BJ (cell line): ENCODE measurements around the gene C19orf47. TPM values are rescaled to one million over a fixed set of nuclear protein-coding genes. Genes with fewer than 3 reads are reported as not detected.
A peak's percentile ranks its signal among the peaks of the same experiment; 100 is the strongest.

Experiments used
- CTCF ChIA-PET: fragments of 350-600 bp; formaldehyde crosslinking; extraction: SDS; loops from one replicate; lab custom pipeline; 2021; ENCODE audit warnings: antibody characterized with exemption, inconsistent platforms; lab: Yijun Ruan, JAX
- POLR2A ChIA-PET: fragments of 300-600 bp; sonication (Branson Sonifier 250); formaldehyde crosslinking; extraction: SDS; loops from one replicate; lab custom pipeline; 2021; ENCODE audit warnings: antibody characterized with exemption; lab: Charles Lee
- DNase-seq: peaks from one replicate; pipeline ENCODE4 v3.0.0-alpha.2; 2011; ENCODE audit warnings: low read depth
- H3K27me3 ChIP-seq: 2 replicates; pipeline ENCODE4 v1.6.0; 2011; ENCODE audit warnings: low read length; ENCODE audit not compliant: control insufficient read depth, insufficient read depth
- H3K36me3 ChIP-seq: 2 replicates; pipeline ENCODE4 v1.5.1; 2011; ENCODE audit warnings: low read length; ENCODE audit not compliant: control insufficient read depth, insufficient read depth
- H3K4me3 ChIP-seq: 2 replicates; pipeline ENCODE4 v1.5.1; 2011; ENCODE audit warnings: low read depth, mild to moderate bottlenecking, control low read depth, low read length
- CTCF ChIP-seq: IDR thresholded peaks from 2 replicates; pipeline ENCODE4 v1.5.1; 2011; ENCODE audit warnings: low read depth, mild to moderate bottlenecking, control low read depth, inconsistent platforms, low read length, moderate library complexity; ENCODE audit not compliant: insufficient read depth
- polyA plus RNA-seq: library from polyadenylated mRNA; depleted of rRNA; stranded (reverse); fragments of >200 nt; gene quantifications from 2 replicates; pipeline ENCODE4 v1.2.3, GENCODE V29; 2011

C19orf47 gene
- polyA plus RNA-seq, 1 experiment: 25.2 TPM

- H3K27me3 ChIP-seq: no peaks in the 10 kb centered on the region
- no peak for DNase-seq
- peak overlapping the region; percentile 76 for H3K4me3 ChIP-seq
- no peaks in the 10 kb centered on the region for H3K36me3 ChIP-seq
- no peak for TF ChIP-seq CTCF
- CTCF ChIA-PET: no interaction called here
- POLR2A ChIA-PET: interaction anchor here (0.7 to 1.2 kb wide), 2 partner anchors 77 to 255 kb away, joined by 3 to 4 read pairs; partner anchors contain the start of gene SERTAD1
Observed at GRCh38 chr19:40348961-40349507, 837 bp upstream of the C19orf47 start.

- Histone ChIP-seq H3K36me3 (no peaks in the 10 kb centered on the region), H3K27me3 (no peaks in the 10 kb centered on the region), H3K4me3 (no peak overlapping the region)
- TF ChIP-seq CTCF: no peak
- ChIA-PET CTCF (no interaction called here), POLR2A (no interaction called here)
- DNase-seq: no peak
Observed at GRCh38 chr19:40344422-40344821, 3.8 kb downstream of the C19orf47 start.

GRCh38 chr19:40342644-40343311, 5.4 kb downstream of the C19orf47 start:
- TF ChIP-seq CTCF: no peak
- ChIA-PET CTCF (no interaction called here), POLR2A (no interaction called here)
- no peak overlapping the region for H3K4me3 ChIP-seq
- no peaks in the 10 kb centered on the region for H3K36me3 ChIP-seq
- H3K27me3 ChIP-seq: no peaks in the 10 kb centered on the region
- DNase-seq: no peak

GRCh38 chr19:40341601-40342482, 6.4 kb downstream of the C19orf47 start:
- TF ChIP-seq CTCF: no peak
- Histone ChIP-seq H3K4me3 (no peak overlapping the region), H3K27me3 (no peaks in the 10 kb centered on the region), H3K36me3 (no peaks in the 10 kb centered on the region)
- ChIA-PET POLR2A (no interaction called here), CTCF (interaction anchor here (0.7 kb wide), 1 partner anchor 180 kb away, joined by 3 read pairs; no protein-coding TSS in a partner anchor)
- DNase-seq: no peak

- Histone ChIP-seq H3K36me3 (peaks cover 3% of the 10 kb centered on the region; the same call in 1 of the 2 replicates), H3K4me3 (no peak overlapping the region), H3K27me3 (no peaks in the 10 kb centered on the region)
- no peak for DNase-seq
- ChIA-PET POLR2A (no interaction called here), CTCF (no interaction called here)
- no peak for TF ChIP-seq CTCF
Observed at GRCh38 chr19:40339018-40339728, 9.0 kb downstream of the C19orf47 start.
